ENCODE measurements around the gene CHADL. TPM values are rescaled to one million over a fixed set of nuclear protein-coding genes. Genes with fewer than 3 reads are reported as not detected.

The CHADL gene
- total RNA-seq, 2 experiments from 2014 or later = 0.23 TPM; not detected in 1

DNA sequence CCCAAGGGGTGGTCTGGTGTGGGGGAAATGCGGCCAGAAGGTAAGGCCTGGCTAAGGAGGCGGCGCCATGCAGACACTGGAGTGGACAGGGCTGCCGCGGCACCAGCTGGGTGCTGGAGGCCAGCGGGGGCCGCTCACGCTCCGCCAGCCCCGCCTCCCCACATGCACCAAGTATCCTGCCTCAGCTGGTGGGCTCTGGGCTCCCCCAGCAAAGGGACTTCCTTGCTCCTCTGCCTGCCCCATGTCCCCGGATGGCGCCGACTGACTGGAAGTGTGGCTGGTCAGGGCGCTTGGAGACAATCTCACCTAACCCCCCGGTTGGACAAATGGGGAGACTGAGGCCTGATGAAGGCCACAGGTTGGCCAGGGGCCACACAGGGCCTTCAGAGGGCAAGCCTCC is 7.6 kb upstream of the CHADL start:
- ATAC-seq = no peak
- POLR2A ChIA-PET = interaction anchor here (0.7 to 1.6 kb wide), 4 partner anchors 10 to 41 kb away, joined by 3 to 4 read pairs (median 3); no protein-coding TSS in a partner anchor
- Mint-ChIP-seq H3K36me3 (ENCODE audit: low read depth) (peaks cover 31% of the 10 kb centered on the region), H3K9me3 (no peaks in the 10 kb centered on the region), H3K4me3 (no peak overlapping the region), H3K27ac (no peak overlapping the region), H3K27me3 (no peaks in the 10 kb centered on the region), H3K4me1 (ENCODE audit: low read depth) (no peaks in the 10 kb centered on the region)
- intact Hi-C loops (cut with micrococcal nuclease) = no loop called here
- CTCF ChIA-PET = interaction anchor here (1.5 kb wide), 1 partner anchor 11 kb away, joined by 7 read pairs; no protein-coding TSS in a partner anchor
- DNase-seq = no peak
- TF ChIP-seq, protein P1, sequence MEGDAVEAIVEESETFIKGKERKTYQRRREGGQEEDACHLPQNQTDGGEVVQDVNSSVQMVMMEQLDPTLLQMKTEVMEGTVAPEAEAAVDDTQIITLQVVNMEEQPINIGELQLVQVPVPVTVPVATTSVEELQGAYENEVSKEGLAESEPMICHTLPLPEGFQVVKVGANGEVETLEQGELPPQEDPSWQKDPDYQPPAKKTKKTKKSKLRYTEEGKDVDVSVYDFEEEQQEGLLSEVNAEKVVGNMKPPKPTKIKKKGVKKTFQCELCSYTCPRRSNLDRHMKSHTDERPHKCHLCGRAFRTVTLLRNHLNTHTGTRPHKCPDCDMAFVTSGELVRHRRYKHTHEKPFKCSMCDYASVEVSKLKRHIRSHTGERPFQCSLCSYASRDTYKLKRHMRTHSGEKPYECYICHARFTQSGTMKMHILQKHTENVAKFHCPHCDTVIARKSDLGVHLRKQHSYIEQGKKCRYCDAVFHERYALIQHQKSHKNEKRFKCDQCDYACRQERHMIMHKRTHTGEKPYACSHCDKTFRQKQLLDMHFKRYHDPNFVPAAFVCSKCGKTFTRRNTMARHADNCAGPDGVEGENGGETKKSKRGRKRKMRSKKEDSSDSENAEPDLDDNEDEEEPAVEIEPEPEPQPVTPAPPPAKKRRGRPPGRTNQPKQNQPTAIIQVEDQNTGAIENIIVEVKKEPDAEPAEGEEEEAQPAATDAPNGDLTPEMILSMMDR (IDR thresholded peaks at IDR 0.05) = no peak

DNA sequence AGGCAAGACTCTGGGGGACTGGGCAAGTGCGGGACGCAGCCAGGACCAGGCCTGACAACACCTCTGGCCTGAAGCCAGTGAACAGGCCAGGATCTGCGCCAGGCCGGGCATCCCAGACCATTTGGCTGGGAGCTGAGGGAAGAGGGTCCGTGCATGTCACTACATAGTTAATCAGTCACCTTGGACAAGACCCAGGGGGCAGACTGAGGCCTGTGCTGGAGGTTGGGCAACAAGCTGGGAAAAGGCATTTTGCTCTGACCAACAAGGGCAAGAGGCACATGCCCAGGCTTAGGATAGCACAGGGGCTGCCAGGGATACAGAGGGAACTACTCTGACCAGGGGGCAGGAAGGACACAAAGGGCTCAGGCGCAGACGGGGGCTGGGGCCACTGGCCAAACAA is 7.0 kb upstream of the CHADL start:
- Mint-ChIP-seq H3K27me3 (no peaks in the 10 kb centered on the region), H3K4me3 (no peak overlapping the region), H3K4me1 (ENCODE audit: low read depth) (no peaks in the 10 kb centered on the region), H3K36me3 (ENCODE audit: low read depth) (peaks cover 32% of the 10 kb centered on the region), H3K9me3 (no peaks in the 10 kb centered on the region), H3K27ac (no peak overlapping the region)
- ChIA-PET CTCF (interaction anchor here (1.5 kb wide), 1 partner anchor 10 kb away, joined by 7 read pairs; no protein-coding TSS in a partner anchor), POLR2A (interaction anchor here (0.7 to 1.6 kb wide), 4 partner anchors 10 to 41 kb away, joined by 3 to 4 read pairs (median 3); no protein-coding TSS in a partner anchor)
- TF ChIP-seq, protein P1 (IDR thresholded peaks at IDR 0.05) = no peak
- ATAC-seq (no peak), DNase-seq (no peak)
- intact Hi-C loops (cut with micrococcal nuclease) = no loop called here

DNA sequence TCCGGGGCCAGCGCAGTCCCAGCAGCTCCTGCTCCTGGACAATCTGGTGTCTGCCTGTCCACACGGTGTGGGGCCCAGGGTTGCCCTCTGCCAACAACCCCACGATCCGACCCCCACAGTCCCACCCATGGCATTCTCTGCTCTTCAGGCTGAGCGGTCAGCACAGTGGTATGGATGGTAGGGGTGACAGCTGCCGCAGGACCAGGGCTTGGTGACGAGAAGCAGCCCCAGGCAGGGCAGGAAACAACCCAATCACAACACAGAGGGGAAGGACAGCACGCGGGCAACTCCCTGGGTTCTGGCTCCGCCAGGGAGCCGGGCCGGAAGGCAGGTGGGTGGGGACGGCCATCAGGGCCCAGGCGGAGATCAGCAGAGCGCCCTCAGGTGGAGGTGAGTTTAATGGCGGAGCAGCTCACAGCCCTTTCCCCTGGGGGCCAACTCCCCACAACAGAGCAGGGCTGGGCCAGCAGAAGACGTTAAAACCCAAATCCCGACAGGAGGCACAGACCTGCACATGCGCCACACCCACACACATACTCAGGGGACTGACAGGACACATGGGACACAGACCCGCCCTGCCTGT is 5.3 kb upstream of the CHADL start:
- DNase-seq (no peak), ATAC-seq (no peak)
- Mint-ChIP-seq H3K27ac (no peak overlapping the region), H3K4me3 (no peak overlapping the region), H3K4me1 (ENCODE audit: low read depth) (no peaks in the 10 kb centered on the region), H3K36me3 (ENCODE audit: low read depth) (peaks cover 23% of the 10 kb centered on the region), H3K9me3 (no peaks in the 10 kb centered on the region), H3K27me3 (no peaks in the 10 kb centered on the region)
- intact Hi-C loops (cut with micrococcal nuclease) = no loop called here
- ChIA-PET POLR2A (interaction anchor here (0.9 to 2.4 kb wide), 2 partner anchors 9 to 70 kb away, joined by 3 to 7 read pairs; no protein-coding TSS in a partner anchor), CTCF (interaction anchor here (0.8 to 1.1 kb wide), 3 partner anchors 9 to 18 kb away, joined by 3 read pairs; no protein-coding TSS in a partner anchor)
- TF ChIP-seq, protein P1 (IDR thresholded peaks at IDR 0.05) = no peak

DNA sequence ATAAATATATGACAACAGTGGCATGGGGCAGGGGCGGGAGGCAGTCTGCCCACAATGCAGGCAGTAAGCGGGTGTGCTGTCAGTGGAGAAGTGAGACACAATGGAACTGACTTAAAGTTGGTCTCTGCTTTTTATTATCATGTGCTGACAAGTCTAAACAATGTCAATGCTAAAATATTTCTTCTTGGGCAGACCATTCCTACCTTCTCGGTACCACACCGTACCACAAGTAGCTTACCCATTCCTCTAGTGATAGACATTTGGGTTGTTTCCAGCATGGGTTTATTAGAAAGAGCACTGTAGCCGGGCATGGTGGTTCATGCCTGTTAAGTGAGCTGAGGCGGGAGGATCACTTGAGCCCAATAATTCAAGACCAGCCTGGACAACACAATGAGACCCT is 2.6 kb upstream of the CHADL start:
- DNase-seq (no peak), ATAC-seq (no peak)
- POLR2A ChIA-PET = interaction anchor here (0.8 to 2.4 kb wide), 6 partner anchors 10 to 39 kb away, joined by 3 to 7 read pairs (median 4); no protein-coding TSS in a partner anchor
- CTCF ChIA-PET = no interaction called here
- no peak overlapping the region for H3K27ac Mint-ChIP-seq
- intact Hi-C loops (cut with micrococcal nuclease) = no loop called here
- TF ChIP-seq, protein P1 (IDR thresholded peaks at IDR 0.05) = no peak
- no peaks in the 10 kb centered on the region for H3K9me3 Mint-ChIP-seq
- H3K4me1 Mint-ChIP-seq (ENCODE audit: low read depth) = no peaks in the 10 kb centered on the region
- peaks cover 11% of the 10 kb centered on the region for H3K36me3 Mint-ChIP-seq (ENCODE audit: low read depth)
- no peak overlapping the region for H3K4me3 Mint-ChIP-seq
- no peaks in the 10 kb centered on the region for H3K27me3 Mint-ChIP-seq

DNA sequence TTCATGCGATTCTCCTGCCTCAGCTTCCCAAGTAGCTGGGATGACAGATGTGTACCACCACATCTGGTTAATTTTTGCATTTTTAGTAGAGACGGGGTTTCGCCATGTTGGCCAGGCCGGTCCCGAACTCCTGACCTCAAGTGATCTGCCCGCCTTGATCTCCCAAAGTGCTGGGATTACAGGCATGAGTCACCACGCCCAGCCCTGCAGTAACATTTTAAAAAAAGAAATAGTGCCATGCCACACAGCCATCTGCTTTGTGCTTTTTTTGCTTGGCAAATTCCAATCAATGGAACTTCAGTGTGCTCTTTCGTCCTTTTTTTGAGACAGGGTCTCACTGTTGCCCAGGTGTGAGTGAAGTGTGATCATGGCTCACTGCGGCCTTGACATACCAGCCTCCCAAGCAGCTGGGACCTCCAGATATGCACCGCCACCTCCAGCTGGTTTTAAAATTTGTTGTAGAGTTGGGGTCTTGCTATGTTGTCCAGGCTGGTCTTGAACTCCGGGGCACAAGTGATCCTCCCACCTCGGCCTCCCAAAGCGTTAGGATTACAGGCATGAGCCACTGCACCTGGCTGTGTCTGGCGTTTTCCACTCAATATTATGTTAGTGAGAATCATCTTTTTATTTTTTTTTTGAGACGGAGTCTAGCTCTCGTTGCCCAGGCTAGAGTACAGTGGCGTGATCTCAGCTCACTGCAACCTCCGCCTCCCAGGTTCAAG is 1.8 kb upstream of the CHADL start:
- no peak overlapping the region for H3K4me3 Mint-ChIP-seq
- no peak overlapping the region for H3K27ac Mint-ChIP-seq
- no peak for ATAC-seq
- H3K4me1 Mint-ChIP-seq (ENCODE audit: low read depth) = no peaks in the 10 kb centered on the region
- no peaks in the 10 kb centered on the region for H3K27me3 Mint-ChIP-seq
- DNase-seq = no peak
- H3K9me3 Mint-ChIP-seq = no peaks in the 10 kb centered on the region
- TF ChIP-seq, protein P1 (IDR thresholded peaks at IDR 0.05) = no peak
- CTCF ChIA-PET = interaction anchor here (1.9 kb wide), 1 partner anchor 11 kb away, joined by 3 read pairs; no protein-coding TSS in a partner anchor
- peaks cover 8% of the 10 kb centered on the region for H3K36me3 Mint-ChIP-seq (ENCODE audit: low read depth)
- intact Hi-C loops (cut with micrococcal nuclease) = no loop called here
- POLR2A ChIA-PET = interaction anchor here (1.2 to 1.7 kb wide), 2 partner anchors 11 to 15 kb away, joined by 3 to 4 read pairs; no protein-coding TSS in a partner anchor
